Pancreas (tissue), 10 donors: ENCODE data around the gene ZBTB39. TPM values are rescaled to one million over a fixed set of nuclear protein-coding genes. Genes with fewer than 3 reads are reported as not detected.

ENCODE experiments used
- ATAC-seq, 4 donors: fragments of 200-7000 bp; cut with Tn5 transposase; one replicate each; pipeline versions ENCODE4 v1.8.0 to v1.9.1; 2020; ENCODE audit warnings: mild to moderate bottlenecking in 4 of 4, moderate library complexity in 4 of 4
- DNase-seq, 6 donors: peaks; one replicate each; pipeline ENCODE4 v3.0.0-alpha.2; 2020
- FAIRE-seq: peaks from 2 replicates; lab custom pipeline; 2012; peaks lifted over from hg19 to GRCh38; lab: Jason Lieb, UNC
- H3K27ac ChIP-seq, 4 donors: fragments of 200-600 bp; sonication (generic); 1 replicate in 3 of 4; 2 replicates in 1 of 4; pipeline versions ENCODE4 v1.5.0 to v1.8.0; 2020
- H3K27me3 ChIP-seq, 4 donors: fragments of 200-600 bp; one replicate each; pipeline ENCODE4 v1.8.0; 2021
- H3K36me3 ChIP-seq, 3 donors: fragments of 200-600 bp; sonication (generic) in 1 of 3; one replicate each; pipeline versions ENCODE4 v1.5.0 to v1.8.0; 2020 to 2021
- H3K4me1 ChIP-seq, 3 donors: fragments of 200-600 bp; one replicate each; pipeline ENCODE4 v1.8.0; 2021
- H3K4me3 ChIP-seq, 4 donors: fragments of 200-600 bp; sonication (generic) in 2 of 4; one replicate each; pipeline versions ENCODE4 v1.5.0 to v1.8.0; 2020 to 2021
- H3K9me3 ChIP-seq, 4 donors: fragments of 200-600 bp; one replicate each; pipeline ENCODE4 v1.8.0; 2021
- CTCF ChIP-seq, 4 donors: fragments of 200-600 bp; sonication (generic) in 3 of 4; IDR thresholded peaks; one replicate each; pipeline versions ENCODE4 v1.5.0 to v1.8.0; 2021; ENCODE audit warnings: antibody characterized with exemption in 4 of 4
- WGBS, 2 donors: extraction: QIAGEN DNeasy Blood & Tissue Kit; methylation state at CpG; one replicate each; pipeline ENCODE4 v1.1.7; 2013; 5-methylcytosine and 5-hydroxymethylcytosine counted together
- intact Hi-C, 3 donors: fragments of 100-400 bp; cut with DNase I; formaldehyde crosslinking; loops; one replicate each; pipeline versions ENCODE4 v1.11.1 to v1.14.2; 2022
- polyA plus RNA-seq, 2 donors: library from polyadenylated mRNA; stranded (reverse); fragments of 200-250 nt; gene quantifications; one replicate each; pipeline ENCODE4 v1.2.3, GENCODE V29; 2013
- total RNA-seq, 6 donors: library from RNA; stranded (reverse); fragmentation: NEBNext Ultra II Directional in 4 of 6; extraction: Animal tissue kit (Norgen Biotek cat#: 25700) in 4 of 6; gene quantifications; one replicate each; pipeline versions ENCODE4 v1.2.1 to v1.2.4, GENCODE V29; 2021 to 2023
- donor health status: healthy with polysubstance abuse.
- donor health status: DM: no; HTN: no; CAD: no; lungs with moderate emphysema.
- donor health status: DM: no; HTN: no; CAD: no.
- donor health status: control.
- donor health status: control.
- donor health status: Bipolar disorder and iron deficiency.
- donor health status: DM: yes; HTN: yes; CAD: no.
- donor health status: DM: no; HTN: no; CAD: no.
- donor health status: DM: no; HTN: no; CAD: no.
- donor health status: DM: yes; HTN: yes; CAD: no.

Gene ZBTB39
- total and polyA plus RNA-seq, 8 donors, result 1.5 to 4.3 (median 2.8) TPM

- Histone ChIP-seq H3K27ac (no peak overlapping the region), H3K36me3 (no peaks in the 10 kb centered on the region), H3K4me1 (no peaks in the 10 kb centered on the region), H3K27me3 (no peaks in the 10 kb centered on the region), H3K4me3 (no peak overlapping the region), H3K9me3 (no peaks in the 10 kb centered on the region)
- WGBS, 2 donors, result 68 to 73% methylated on average over 7 of the region's 7 CpGs
- ATAC-seq, result no peak
- TF ChIP-seq CTCF (IDR thresholded peaks at IDR 0.05), result no peak
- FAIRE-seq, result no peak
- DNase-seq, result no peak
- intact Hi-C loops, result no loop called here
Observed at GRCh38 chr12:57031789-57032188, 25.4 kb upstream of the ZBTB39 start.

- H3K4me1 ChIP-seq, result no peaks in the 10 kb centered on the region
- no peak for TF ChIP-seq CTCF (IDR thresholded peaks at IDR 0.05)
- peak in 1 of 4 donors; percentile 38 for ATAC-seq
- WGBS, 2 donors, result 25 to 32% methylated on average over 2 of the region's 2 CpGs
- intact Hi-C loops, result no loop called here
- H3K27me3 ChIP-seq, result no peaks in the 10 kb centered on the region
- H3K4me3 ChIP-seq, result no peak overlapping the region
- no peak for FAIRE-seq
- H3K36me3 ChIP-seq, result no peaks in the 10 kb centered on the region
- no peak for DNase-seq
- no peak overlapping the region for H3K27ac ChIP-seq
- no peaks in the 10 kb centered on the region for H3K9me3 ChIP-seq
Observed at GRCh38 chr12:57031138-57031725, 24.9 kb upstream of the ZBTB39 start.

GRCh38 chr12:57029457-57029856, 23.1 kb upstream of the ZBTB39 start:
- FAIRE-seq (no peak), DNase-seq (no peak), ATAC-seq (no peak)
- no peak for TF ChIP-seq CTCF (IDR thresholded peaks at IDR 0.05)
- intact Hi-C loops, result no loop called here
- Histone ChIP-seq H3K4me3 (no peak overlapping the region), H3K36me3 (no peaks in the 10 kb centered on the region), H3K27me3 (no peaks in the 10 kb centered on the region), H3K9me3 (no peaks in the 10 kb centered on the region), H3K27ac (no peak overlapping the region), H3K4me1 (no peaks in the 10 kb centered on the region)
- WGBS, 2 donors, result 81 to 89% methylated on average over 7 of the region's 7 CpGs

- ATAC-seq (no peak), FAIRE-seq (no peak), DNase-seq (no peak)
- H3K4me1 ChIP-seq, result no peaks in the 10 kb centered on the region
- H3K36me3 ChIP-seq, result no peaks in the 10 kb centered on the region
- H3K4me3 ChIP-seq, result no peak overlapping the region
- no peaks in the 10 kb centered on the region for H3K9me3 ChIP-seq
- intact Hi-C loops, result no loop called here
- no peak for TF ChIP-seq CTCF (IDR thresholded peaks at IDR 0.05)
- WGBS, 2 donors, result 41 to 43% methylated on average over 5 of the region's 5 CpGs
- H3K27me3 ChIP-seq, result no peaks in the 10 kb centered on the region
- no peak overlapping the region for H3K27ac ChIP-seq
Observed at GRCh38 chr12:57027805-57028153, 21.4 kb upstream of the ZBTB39 start.

GRCh38 chr12:57027011-57027804, 20.9 kb upstream of the ZBTB39 start:
- no peak overlapping the region for H3K4me3 ChIP-seq
- H3K4me1 ChIP-seq, result no peaks in the 10 kb centered on the region
- no peaks in the 10 kb centered on the region for H3K36me3 ChIP-seq
- no peak for ATAC-seq
- no peak overlapping the region for H3K27ac ChIP-seq
- H3K9me3 ChIP-seq, result no peaks in the 10 kb centered on the region
- intact Hi-C loops, result no loop called here
- FAIRE-seq, result no peak
- 50 to 54% methylated on average over 13 of the region's 13 CpGs for WGBS, 2 donors
- no peak for DNase-seq
- H3K27me3 ChIP-seq, result no peaks in the 10 kb centered on the region
- TF ChIP-seq CTCF (IDR thresholded peaks at IDR 0.05), result no peak
